IMR-90 (cell line): Measurements from ENCODE around the gene FAM204A. TPM values are rescaled to one million over a fixed set of nuclear protein-coding genes. Genes with fewer than 3 reads are reported as not detected.

Experiments
- ATAC-seq: fragments of 200-7000 bp; cut with Tn5 transposase; 2 replicates; pipeline ENCODE4 v1.9.1; 2020; ENCODE audit warnings: low read depth, mild to moderate bottlenecking, moderate library complexity
- BruUV-seq: library from RNA; stranded (reverse); fragments of 400-500 nt; replicated peaks from 2 replicates; lab custom pipeline; 2021; lab: Mats Ljungman, UMichigan
- CTCF ChIA-PET: fragments of 300-600 bp; formaldehyde crosslinking; extraction: SDS; loops from one replicate; lab custom pipeline; 2021; ENCODE audit warnings: antibody characterized with exemption; lab: Yijun Ruan, JAX
- POLR2A ChIA-PET: fragments of 300-600 bp; sonication (Branson Sonifier 250); formaldehyde crosslinking; loops from one replicate; lab custom pipeline; 2022; ENCODE audit warnings: antibody characterized with exemption; ENCODE audit not compliant: unreplicated experiment; lab: Charles Lee
- DNase-seq: peaks from one replicate; pipeline ENCODE4 v3.0.0; 2013
- H2AFZ ChIP-seq: replicated peaks from 2 replicates; pipeline ENCODE3; 2013; ENCODE audit warnings: low read length, mild to moderate bottlenecking; ENCODE audit not compliant: poor library complexity
- H2AK5ac ChIP-seq: 2 replicates; pipeline ENCODE4 v1.6.1; 2013; ENCODE audit warnings: low read depth, low read length, inconsistent platforms
- H2AK9ac ChIP-seq: replicated peaks from 2 replicates; pipeline ENCODE3; 2013; ENCODE audit warnings: mild to moderate bottlenecking, low read depth, low read length, moderate library complexity; ENCODE audit not compliant: poor library complexity
- H2BK120ac ChIP-seq: 2 replicates; pipeline ENCODE4 v1.6.1; 2013; ENCODE audit warnings: low read depth, low read length, inconsistent platforms
- H2BK15ac ChIP-seq: 3 replicates; pipeline ENCODE4 v1.6.1; 2013; ENCODE audit warnings: low read depth, low read length, inconsistent platforms
- H2BK20ac ChIP-seq: 2 replicates; pipeline ENCODE4 v1.6.1; 2013; ENCODE audit warnings: low read depth, mild to moderate bottlenecking, inconsistent platforms, low read length, moderate library complexity
- H2BK5ac ChIP-seq: 2 replicates; pipeline ENCODE4 v1.6.1; 2013; ENCODE audit warnings: mild to moderate bottlenecking, low read depth, low read length, inconsistent platforms; ENCODE audit not compliant: poor library complexity, severe bottlenecking
- H3K14ac ChIP-seq: replicated peaks from 2 replicates; pipeline ENCODE4 v1.6.1; 2013; ENCODE audit warnings: low read depth, low read length, inconsistent platforms
- H3K18ac ChIP-seq: 2 replicates; pipeline ENCODE4 v1.6.1; 2013; ENCODE audit warnings: low read depth, low read length, control low read depth
- H3K23ac ChIP-seq: 2 replicates; pipeline ENCODE4 v1.6.1; 2013; ENCODE audit warnings: low read depth, low read length, inconsistent platforms
- H3K27ac ChIP-seq: 2 replicates; pipeline ENCODE4 v1.5.1; 2013; ENCODE audit warnings: mild to moderate bottlenecking, control low read depth, low read length; ENCODE audit not compliant: insufficient read depth
- H3K27me3 ChIP-seq: 2 replicates; pipeline ENCODE4 v1.6.1; 2013; ENCODE audit warnings: low read length; ENCODE audit not compliant: control insufficient read depth, insufficient read depth
- H3K36me3 ChIP-seq: 2 replicates; pipeline ENCODE4 v1.6.1; 2013; ENCODE audit warnings: low read length, mixed read lengths; ENCODE audit not compliant: control insufficient read depth, insufficient read depth
- H3K4ac ChIP-seq: 2 replicates; pipeline ENCODE4 v1.6.1; 2013; ENCODE audit warnings: low read depth, low read length, inconsistent platforms
- H3K4me1 ChIP-seq: 2 replicates; pipeline ENCODE4 v1.6.1; 2013; ENCODE audit warnings: low read length, mixed read lengths; ENCODE audit not compliant: control insufficient read depth, insufficient read depth
- H3K4me2 ChIP-seq: 2 replicates; pipeline ENCODE4 v1.6.1; 2013; ENCODE audit warnings: low read depth, mild to moderate bottlenecking, control low read depth, low read length, moderate library complexity
- H3K4me3 ChIP-seq: 2 replicates; pipeline ENCODE4 v1.5.1; 2013; ENCODE audit warnings: low read depth, mild to moderate bottlenecking, control low read depth, low read length, moderate library complexity; ENCODE audit not compliant: insufficient read depth
- H3K56ac ChIP-seq: 2 replicates; pipeline ENCODE4 v1.6.1; 2013; ENCODE audit warnings: low read length, inconsistent platforms; ENCODE audit not compliant: insufficient read depth; ENCODE audit errors: extremely low read depth
- H3K79me1 ChIP-seq, 2 experiments: 2 replicates each; pipeline ENCODE4 v1.6.1; 2013; ENCODE audit warnings: low read length in 2 of 2, inconsistent platforms in 1 of 2, low read depth in 1 of 2
- H3K9ac ChIP-seq: 2 replicates; pipeline ENCODE4 v1.6.1; 2013; ENCODE audit warnings: low read depth, low read length, control low read depth
- H3K9me1 ChIP-seq: 2 replicates; pipeline ENCODE4 v1.6.1; 2013; ENCODE audit warnings: low read length, inconsistent platforms; ENCODE audit not compliant: insufficient read depth
- H3K9me3 ChIP-seq: 2 replicates; pipeline ENCODE4 v1.6.1; 2013; ENCODE audit warnings: low read length; ENCODE audit not compliant: control insufficient read depth, insufficient read depth
- H4K20me1 ChIP-seq: 2 replicates; pipeline ENCODE4 v1.6.1; 2013; ENCODE audit warnings: low read length, inconsistent platforms; ENCODE audit not compliant: insufficient read depth
- H4K5ac ChIP-seq: 2 replicates; pipeline ENCODE4 v1.6.1; 2013; ENCODE audit warnings: mild to moderate bottlenecking, low read depth, low read length, control low read depth
- H4K8ac ChIP-seq, 2 experiments: 2 replicates each; pipeline ENCODE4 v1.6.1; 2013; ENCODE audit warnings: low read depth in 2 of 2, low read length in 2 of 2, control low read depth in 1 of 2, inconsistent platforms in 1 of 2
- H4K91ac ChIP-seq: 2 replicates; pipeline ENCODE4 v1.6.1; 2013; ENCODE audit warnings: low read depth, low read length, inconsistent platforms; ENCODE audit not compliant: insufficient read depth
- BHLHE40 ChIP-seq: fragments of 150-350 bp; IDR thresholded peaks from 2 replicates; pipeline ENCODE4 v1.6.1; 2016; ENCODE audit warnings: mild to moderate bottlenecking, low read depth, low read length
- CHD1 ChIP-seq: IDR thresholded peaks from 2 replicates; pipeline ENCODE4 v1.6.1; 2012; ENCODE audit warnings: low read depth, low read length, improper control_type of control experiment
- CTCF ChIP-seq: conservative IDR thresholded peaks from 2 replicates; pipeline ENCODE4 v1.5.1; 2012; ENCODE audit warnings: mild to moderate bottlenecking, low read depth, low read length, improper control_type of control experiment
- ELK1 ChIP-seq: fragments of 150-350 bp; IDR thresholded peaks from 2 replicates; pipeline ENCODE4 v1.6.1; 2016; ENCODE audit warnings: low read depth, mild to moderate bottlenecking, low read length, moderate library complexity, borderline replicate concordance
- FOS ChIP-seq: fragments of 150-350 bp; IDR thresholded peaks from 2 replicates; pipeline ENCODE4 v1.6.1; 2016; ENCODE audit warnings: low read depth, low read length
- MAFK ChIP-seq: IDR thresholded peaks from 2 replicates; pipeline ENCODE4 v1.6.1; 2012; ENCODE audit warnings: low read depth, low read length, improper control_type of control experiment
- MAZ ChIP-seq: IDR thresholded peaks from 2 replicates; pipeline ENCODE4 v1.6.1; 2012; ENCODE audit warnings: low read depth, mild to moderate bottlenecking, low read length, improper control_type of control experiment, moderate library complexity, borderline replicate concordance
- MXI1 ChIP-seq: IDR thresholded peaks from 2 replicates; pipeline ENCODE4 v1.6.1; 2012; ENCODE audit warnings: low read depth, mild to moderate bottlenecking, low read length, moderate library complexity, borderline replicate concordance
- NFE2L2 ChIP-seq: fragments of 150-350 bp; IDR thresholded peaks from 2 replicates; pipeline ENCODE4 v1.6.1; 2016; ENCODE audit warnings: low read depth, mild to moderate bottlenecking, low read length
- POLR2A ChIP-seq: IDR thresholded peaks from 2 replicates; pipeline ENCODE4 v1.6.1; 2012; ENCODE audit warnings: mild to moderate bottlenecking, low read depth, low read length
- RAD21 ChIP-seq: IDR thresholded peaks from 2 replicates; pipeline ENCODE4 v1.6.1; 2012; ENCODE audit warnings: low read length, improper control_type of control experiment
- RCOR1 ChIP-seq: IDR thresholded peaks from 2 replicates; pipeline ENCODE4 v1.6.1; 2012; ENCODE audit warnings: mild to moderate bottlenecking, low read length, improper control_type of control experiment; ENCODE audit not compliant: insufficient replicate concordance
- RFX5 ChIP-seq: IDR thresholded peaks from 2 replicates; pipeline ENCODE4 v1.8.0; 2012; ENCODE audit warnings: low read depth, mild to moderate bottlenecking, low read length, moderate library complexity
- SMC3 ChIP-seq: fragments of 150-350 bp; IDR thresholded peaks from 2 replicates; pipeline ENCODE4 v1.6.1; 2016; ENCODE audit warnings: low read depth, mild to moderate bottlenecking, antibody characterized with exemption, low read length, moderate library complexity
- WGBS, 2 experiments: methylation state at CpG; one replicate each; pipeline versions ENCODE4 v1.1.5 to v1.1.7; 2013; ENCODE audit warnings: missing lambda C conversion rate in 2 of 2; ENCODE audit not compliant: insufficient read length in 1 of 2; ENCODE audit errors: extremely low coverage in 2 of 2; 5-methylcytosine and 5-hydroxymethylcytosine counted together
- dilution Hi-C: fragments of 300-500 bp; cut with HindIII; formaldehyde crosslinking; loops from one replicate; pipeline ENCODE4 v1.14.3; 2018; ENCODE audit warnings: low sequenced_read_pairs; ENCODE audit not compliant: unreplicated experiment
- in situ Hi-C: fragments of 300-500 bp; cut with MboI; formaldehyde crosslinking; loops from 3 replicates; pipeline ENCODE4 v1.14.3; 2019; ENCODE audit warnings: low sequenced_read_pairs, inconsistent platforms, mixed read lengths
- intact Hi-C: fragments of 100-400 bp; cut with micrococcal nuclease; formaldehyde crosslinking; loops from 2 replicates; pipeline ENCODE4 v1.10.0; 2022
- polyA plus RNA-seq, 3 experiments: library from polyadenylated mRNA; depleted of rRNA; stranded (reverse); fragments of >200 nt; gene quantifications; 2 replicates each; pipeline ENCODE4 v1.2.3, GENCODE V29; 2012; ENCODE audit warnings: low replicate concordance in 1 of 3
- total RNA-seq: library from RNA; depleted of rRNA; stranded (reverse); fragments of >200 nt; gene quantifications from 2 replicates; pipeline ENCODE4 v1.2.3, GENCODE V29; 2012
- TF ChIP-seq, protein P1 (sequence below): fragments of 150-350 bp; IDR thresholded peaks from 2 replicates; pipeline ENCODE4 v1.6.1; 2017; ENCODE audit warnings: mild to moderate bottlenecking, antibody characterized with exemption, low read length, low read depth

FAM204A gene
- total and polyA plus RNA-seq, 2 of the 4 experiments (the other 2 are of a cell fraction), result 23.6 to 54.3 TPM

GRCh38 chr10:118286051-118286838 is 55.9 kb downstream of the FAM204A start:
- H3K9ac ChIP-seq, result no peak overlapping the region
- H3K23ac ChIP-seq, result no peak overlapping the region
- H3K4me1 ChIP-seq, result no peaks in the 10 kb centered on the region
- H2BK120ac ChIP-seq, result no peak overlapping the region
- WGBS, 2 experiments, result 22% methylated on average over 5 of the region's 17 CpGs; no CpG with 5 or more reads in 1 of the 2 experiments
- ATAC-seq (no peak), DNase-seq (no peak)
- H3K9me3 ChIP-seq, result no peaks in the 10 kb centered on the region
- H3K27ac ChIP-seq, result no peak overlapping the region
- H2BK20ac ChIP-seq, result no peak overlapping the region
- H2AK5ac ChIP-seq, result no peak overlapping the region
- no peak overlapping the region for H3K4me3 ChIP-seq
- no peak overlapping the region for H4K91ac ChIP-seq
- in situ Hi-C loops (no loop called here), dilution Hi-C loops (no loop called here), intact Hi-C loops (no loop called here)
- ChIA-PET POLR2A (no interaction called here), CTCF (no interaction called here)
- H3K18ac ChIP-seq, result no peak overlapping the region
- no peaks in the 10 kb centered on the region; the same call in 1 of the 2 replicates for H3K27me3 ChIP-seq
- H3K36me3 ChIP-seq, result no peaks in the 10 kb centered on the region
- H4K8ac ChIP-seq, result no peak overlapping the region
- no peak overlapping the region for H2BK15ac ChIP-seq
- H4K20me1 ChIP-seq, result no peaks in the 10 kb centered on the region; the same call in 1 of the 2 replicates
- H2AK9ac ChIP-seq, result no peak overlapping the region
- H2BK5ac ChIP-seq, result no peak overlapping the region
- no peak overlapping the region for H3K4ac ChIP-seq
- no peak overlapping the region for H3K56ac ChIP-seq
- H3K14ac ChIP-seq, result no peak overlapping the region
- no peak overlapping the region for H2AFZ ChIP-seq
- H3K79me1 ChIP-seq, result no peaks in the 10 kb centered on the region
- H3K4me2 ChIP-seq, result no peak overlapping the region
- no peaks in the 10 kb centered on the region for H3K9me1 ChIP-seq
- no TSS peak for BruUV-seq
- TF ChIP-seq, protein P1, sequence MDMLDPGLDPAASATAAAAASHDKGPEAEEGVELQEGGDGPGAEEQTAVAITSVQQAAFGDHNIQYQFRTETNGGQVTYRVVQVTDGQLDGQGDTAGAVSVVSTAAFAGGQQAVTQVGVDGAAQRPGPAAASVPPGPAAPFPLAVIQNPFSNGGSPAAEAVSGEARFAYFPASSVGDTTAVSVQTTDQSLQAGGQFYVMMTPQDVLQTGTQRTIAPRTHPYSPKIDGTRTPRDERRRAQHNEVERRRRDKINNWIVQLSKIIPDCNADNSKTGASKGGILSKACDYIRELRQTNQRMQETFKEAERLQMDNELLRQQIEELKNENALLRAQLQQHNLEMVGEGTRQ, result no peak
- TF ChIP-seq BHLHE40 (no peak), CTCF (no peak), RFX5 (no peak), NFE2L2 (no peak), CHD1 (no peak), POLR2A (no peak), MAFK (no peak), MXI1 (no peak), SMC3 (no peak), ELK1 (no peak), RCOR1 (no peak), MAZ (no peak), RAD21 (no peak), FOS (no peak)
- no peak overlapping the region for H4K5ac ChIP-seq
